Measurements from ENCODE around the gene BICRA.

Gene BICRA

GRCh38 chr19:47686679-47687450 lies 77.9 kb downstream of the BICRA start:
- Histone ChIP-seq H3K36me3 (ENCODE audit: low read depth) (peaks cover 14% of the 10 kb centered on the region), H3K27me3 (ENCODE audit: insufficient read depth, poor library complexity, severe bottlenecking) (no peaks in the 10 kb centered on the region), H3K4me1 (ENCODE audit: insufficient read depth, poor library complexity, severe bottlenecking) (no peaks in the 10 kb centered on the region), H3K27ac (ENCODE audit: poor library complexity, severe bottlenecking) (no peak overlapping the region), H3K4me3 (ENCODE audit: severe bottlenecking) (no peak overlapping the region), H3K9me3 (ENCODE audit: severe bottlenecking) (no peaks in the 10 kb centered on the region)
- ATAC-seq (ENCODE audit: low read depth) (no peak), DNase-seq (ENCODE audit: low spot score) (no peak)
- TF ChIP-seq CTCF (IDR thresholded peaks at IDR 0.05; ENCODE audit: poor library complexity, severe bottlenecking), result no peak

- TF ChIP-seq CTCF (IDR thresholded peaks at IDR 0.05; ENCODE audit: poor library complexity, severe bottlenecking), result no peak
Observed at GRCh38 chr19:47687906-47688305, 79.0 kb downstream of the BICRA start.

GRCh38 chr19:47691090-47691489 lies 82.2 kb downstream of the BICRA start:
- H3K27me3 ChIP-seq (ENCODE audit: insufficient read depth, poor library complexity, severe bottlenecking), result no peaks in the 10 kb centered on the region
- peaks cover 20% of the 10 kb centered on the region for H3K36me3 ChIP-seq (ENCODE audit: low read depth)
- no peak overlapping the region for H3K27ac ChIP-seq (ENCODE audit: poor library complexity, severe bottlenecking)
- DNase-seq (ENCODE audit: low spot score), result no peak
- TF ChIP-seq CTCF (IDR thresholded peaks at IDR 0.05; ENCODE audit: poor library complexity, severe bottlenecking), result no peak
- H3K9me3 ChIP-seq (ENCODE audit: severe bottlenecking), result no peaks in the 10 kb centered on the region
- H3K4me3 ChIP-seq (ENCODE audit: severe bottlenecking), result no peak overlapping the region
- ATAC-seq (ENCODE audit: low read depth), result no peak
- no peaks in the 10 kb centered on the region for H3K4me1 ChIP-seq (ENCODE audit: insufficient read depth, poor library complexity, severe bottlenecking)

More at GRCh38 chr19:47687906-47688305, 79.0 kb downstream of the BICRA start:
- Histone ChIP-seq H3K4me3 (ENCODE audit: severe bottlenecking) (no peak overlapping the region), H3K4me1 (ENCODE audit: insufficient read depth, poor library complexity, severe bottlenecking) (no peaks in the 10 kb centered on the region), H3K9me3 (ENCODE audit: severe bottlenecking) (no peaks in the 10 kb centered on the region), H3K36me3 (ENCODE audit: low read depth) (peaks cover 19% of the 10 kb centered on the region), H3K27ac (ENCODE audit: poor library complexity, severe bottlenecking) (no peak overlapping the region), H3K27me3 (ENCODE audit: insufficient read depth, poor library complexity, severe bottlenecking) (no peaks in the 10 kb centered on the region)
- ATAC-seq (ENCODE audit: low read depth), result no peak
- no peak for DNase-seq (ENCODE audit: low spot score)

DNA sequence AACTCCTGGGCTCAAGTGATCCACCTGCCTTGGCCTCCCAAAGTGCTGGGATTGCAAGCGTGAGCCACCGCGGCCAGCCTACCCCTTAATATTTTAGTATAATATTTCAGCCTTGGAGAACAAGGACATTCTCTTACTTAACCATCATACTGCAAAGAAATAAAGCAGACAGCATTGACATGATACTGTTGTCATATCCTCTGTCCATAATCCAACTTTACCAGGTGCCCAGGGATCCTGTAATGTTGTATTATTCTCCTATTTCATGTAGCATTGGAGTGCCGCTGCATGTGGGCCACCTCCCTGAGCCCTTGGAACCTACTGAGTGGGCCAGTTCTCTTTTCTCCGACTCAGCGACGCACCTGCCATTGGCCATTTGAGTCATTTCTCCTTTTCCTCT lies 82.8 kb downstream of the BICRA start:
- no peak overlapping the region for H3K27ac ChIP-seq (ENCODE audit: poor library complexity, severe bottlenecking)
- H3K4me1 ChIP-seq (ENCODE audit: insufficient read depth, poor library complexity, severe bottlenecking), result no peaks in the 10 kb centered on the region
- peaks cover 15% of the 10 kb centered on the region for H3K36me3 ChIP-seq (ENCODE audit: low read depth)
- ATAC-seq (ENCODE audit: low read depth) (no peak), DNase-seq (ENCODE audit: low spot score) (no peak)
- no peaks in the 10 kb centered on the region for H3K27me3 ChIP-seq (ENCODE audit: insufficient read depth, poor library complexity, severe bottlenecking)
- TF ChIP-seq CTCF (IDR thresholded peaks at IDR 0.05; ENCODE audit: poor library complexity, severe bottlenecking), result no peak
- no peak overlapping the region for H3K4me3 ChIP-seq (ENCODE audit: severe bottlenecking)
- H3K9me3 ChIP-seq (ENCODE audit: severe bottlenecking), result no peaks in the 10 kb centered on the region

- H3K27ac ChIP-seq (ENCODE audit: poor library complexity, severe bottlenecking), result no peak overlapping the region
- no peak for TF ChIP-seq CTCF (IDR thresholded peaks at IDR 0.05; ENCODE audit: poor library complexity, severe bottlenecking)
- H3K4me1 ChIP-seq (ENCODE audit: insufficient read depth, poor library complexity, severe bottlenecking), result no peaks in the 10 kb centered on the region
- DNase-seq (ENCODE audit: low spot score) (no peak), ATAC-seq (ENCODE audit: low read depth) (no peak)
- no peaks in the 10 kb centered on the region for H3K9me3 ChIP-seq (ENCODE audit: severe bottlenecking)
- H3K4me3 ChIP-seq (ENCODE audit: severe bottlenecking), result no peak overlapping the region
- no peaks in the 10 kb centered on the region for H3K27me3 ChIP-seq (ENCODE audit: insufficient read depth, poor library complexity, severe bottlenecking)
- peaks cover 14% of the 10 kb centered on the region for H3K36me3 ChIP-seq (ENCODE audit: low read depth)
Observed at GRCh38 chr19:47693489-47693888, 84.6 kb downstream of the BICRA start.

Measured in RWPE2 (cell line).